Osteocyte (in vitro differentiated cells): ENCODE data around the gene OPN3. TPM values are rescaled to one million over a fixed set of nuclear protein-coding genes. Genes with fewer than 3 reads are reported as not detected.
A peak's percentile ranks its signal among the peaks of the same experiment; 100 is the strongest.

Experiments
- DNase-seq: peaks from one replicate; pipeline ENCODE4 v3.0.0; 2021; ENCODE audit warnings: mixed read lengths; ENCODE audit not compliant: unreplicated experiment; ENCODE audit errors: extremely low spot score
- H3K27ac Mint-ChIP-seq: one replicate; pipeline ENCODE4 v1.8.0; 2021; ENCODE audit warnings: mild to moderate bottlenecking, mixed read lengths; ENCODE audit not compliant: unreplicated experiment
- H3K27me3 Mint-ChIP-seq: one replicate; pipeline ENCODE4 v1.8.0; 2021; ENCODE audit warnings: mixed read lengths; ENCODE audit not compliant: unreplicated experiment
- H3K36me3 Mint-ChIP-seq: one replicate; pipeline ENCODE4 v1.8.0; 2021; ENCODE audit warnings: mixed read lengths; ENCODE audit not compliant: unreplicated experiment
- H3K4me1 Mint-ChIP-seq: one replicate; pipeline ENCODE4 v1.8.0; 2021; ENCODE audit warnings: mixed read lengths; ENCODE audit not compliant: unreplicated experiment
- H3K4me3 Mint-ChIP-seq: one replicate; pipeline ENCODE4 v1.8.0; 2021; ENCODE audit warnings: mild to moderate bottlenecking, moderate library complexity, mixed read lengths; ENCODE audit not compliant: unreplicated experiment
- H3K9me3 Mint-ChIP-seq: one replicate; pipeline ENCODE4 v1.8.0; 2021; ENCODE audit warnings: mixed read lengths; ENCODE audit not compliant: unreplicated experiment
- total RNA-seq: library from RNA; stranded (reverse); gene quantifications from 2 replicates; pipeline ENCODE4 v1.2.1, GENCODE V29; 2021
- TF ChIP-seq, protein P1 (sequence below): fragments of 200-600 bp; sonication (generic); IDR thresholded peaks from 2 replicates; pipeline ENCODE4 v1.5.0; 2021; ENCODE audit warnings: antibody characterized with exemption, mild to moderate bottlenecking, moderate library complexity

Gene OPN3
- total RNA-seq, 1 donor from 2014 or later, result 15.8 TPM

DNA sequence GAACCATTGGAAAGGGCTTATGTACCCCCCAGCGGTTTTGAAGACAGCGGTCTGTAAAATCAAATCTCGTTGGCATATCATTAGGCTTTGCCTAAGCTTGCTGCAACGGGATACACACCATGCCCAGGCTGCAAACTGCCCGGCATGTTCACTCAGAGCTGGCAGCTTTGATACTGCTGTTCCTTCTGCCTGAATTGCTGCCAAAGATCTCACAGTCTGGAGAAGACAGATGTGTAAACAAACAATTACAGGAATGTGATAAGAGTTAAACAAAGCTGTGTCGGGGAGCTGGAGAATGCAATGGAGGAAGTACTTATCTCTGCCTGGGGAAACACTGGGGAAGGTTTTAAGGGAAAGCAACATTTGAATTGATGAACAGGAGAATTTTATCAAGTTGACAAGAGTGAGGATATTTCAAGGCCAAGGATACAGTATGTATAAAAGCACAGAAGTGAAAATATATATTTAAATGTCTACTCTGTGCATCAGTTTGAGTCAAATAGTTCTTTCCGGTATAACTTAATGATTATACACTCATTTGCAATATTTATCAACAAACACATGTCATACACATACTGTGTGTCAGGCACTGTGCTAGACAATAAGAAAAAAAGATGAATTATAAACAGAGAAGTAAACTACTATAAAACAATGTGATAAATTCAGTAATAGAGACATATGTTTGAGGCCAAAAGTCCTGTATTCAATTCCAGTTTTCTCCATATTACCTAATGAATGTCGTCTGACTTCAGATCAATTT is 29.9 kb downstream of the OPN3 start:
- no peaks in the 10 kb centered on the region for H3K9me3 Mint-ChIP-seq
- TF ChIP-seq, protein P1, sequence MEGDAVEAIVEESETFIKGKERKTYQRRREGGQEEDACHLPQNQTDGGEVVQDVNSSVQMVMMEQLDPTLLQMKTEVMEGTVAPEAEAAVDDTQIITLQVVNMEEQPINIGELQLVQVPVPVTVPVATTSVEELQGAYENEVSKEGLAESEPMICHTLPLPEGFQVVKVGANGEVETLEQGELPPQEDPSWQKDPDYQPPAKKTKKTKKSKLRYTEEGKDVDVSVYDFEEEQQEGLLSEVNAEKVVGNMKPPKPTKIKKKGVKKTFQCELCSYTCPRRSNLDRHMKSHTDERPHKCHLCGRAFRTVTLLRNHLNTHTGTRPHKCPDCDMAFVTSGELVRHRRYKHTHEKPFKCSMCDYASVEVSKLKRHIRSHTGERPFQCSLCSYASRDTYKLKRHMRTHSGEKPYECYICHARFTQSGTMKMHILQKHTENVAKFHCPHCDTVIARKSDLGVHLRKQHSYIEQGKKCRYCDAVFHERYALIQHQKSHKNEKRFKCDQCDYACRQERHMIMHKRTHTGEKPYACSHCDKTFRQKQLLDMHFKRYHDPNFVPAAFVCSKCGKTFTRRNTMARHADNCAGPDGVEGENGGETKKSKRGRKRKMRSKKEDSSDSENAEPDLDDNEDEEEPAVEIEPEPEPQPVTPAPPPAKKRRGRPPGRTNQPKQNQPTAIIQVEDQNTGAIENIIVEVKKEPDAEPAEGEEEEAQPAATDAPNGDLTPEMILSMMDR, result no peak
- H3K36me3 Mint-ChIP-seq, result no peaks in the 10 kb centered on the region
- no peak overlapping the region for H3K4me3 Mint-ChIP-seq
- no peaks in the 10 kb centered on the region for H3K27me3 Mint-ChIP-seq
- DNase-seq, result no peak
- peaks cover 47% of the 10 kb centered on the region for H3K4me1 Mint-ChIP-seq
- H3K27ac Mint-ChIP-seq, result no peak overlapping the region

DNA sequence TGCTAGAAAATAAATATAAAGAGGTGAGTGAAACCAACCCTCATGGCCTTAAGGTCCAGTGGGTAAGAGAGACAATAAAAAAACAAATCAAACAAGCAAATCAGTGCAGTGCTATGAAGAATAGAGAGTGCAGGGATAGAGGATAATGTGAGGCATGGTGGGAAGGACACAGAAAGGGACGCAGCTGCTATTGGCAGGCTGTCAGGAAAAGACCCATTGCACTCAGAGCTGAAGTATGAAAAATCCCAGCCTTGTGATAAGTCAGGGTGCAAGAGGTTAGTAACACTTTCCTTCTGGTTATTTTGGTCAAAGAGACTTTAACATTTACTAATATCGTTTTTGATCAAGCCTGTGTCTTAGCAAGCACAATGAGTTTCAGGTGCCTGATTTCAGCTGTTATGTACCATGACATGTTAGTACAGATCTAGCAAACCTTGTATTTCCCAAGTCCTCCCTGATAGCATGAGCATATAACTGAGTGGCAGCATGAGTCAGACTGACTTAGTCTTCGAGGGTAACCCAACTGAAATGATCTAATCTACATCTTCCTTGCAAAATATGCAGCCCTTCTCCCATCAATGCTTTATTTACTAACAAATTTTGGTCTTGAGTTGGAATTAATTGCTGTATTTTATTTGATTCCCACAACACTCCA is 31.7 kb downstream of the OPN3 start:
- Mint-ChIP-seq H3K4me3 (no peak overlapping the region), H3K27ac (no peak overlapping the region), H3K4me1 (peaks cover 49% of the 10 kb centered on the region), H3K9me3 (no peaks in the 10 kb centered on the region), H3K27me3 (no peaks in the 10 kb centered on the region), H3K36me3 (no peaks in the 10 kb centered on the region)
- TF ChIP-seq, protein P1, result no peak
- no peak for DNase-seq

DNA sequence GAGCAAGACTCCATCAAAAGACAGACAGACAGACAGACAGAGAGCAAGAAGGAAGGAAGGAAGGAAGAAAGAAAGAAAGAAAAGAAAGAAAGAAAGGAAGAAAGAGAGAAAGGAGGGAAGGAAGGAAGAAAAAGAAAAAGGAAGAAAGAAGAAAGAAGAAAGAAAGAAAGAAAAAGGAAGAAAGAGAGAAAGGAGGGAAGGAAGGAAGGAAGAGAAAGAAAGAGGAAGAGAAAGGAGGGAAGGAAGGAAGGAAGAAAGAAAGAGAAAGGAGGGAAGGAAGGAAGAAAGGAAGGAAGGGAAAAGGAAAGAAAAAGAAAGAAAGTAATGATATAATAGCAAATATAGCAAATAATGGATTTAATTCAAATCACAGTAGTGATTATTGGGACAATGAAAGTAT is 32.7 kb downstream of the OPN3 start:
- H3K27ac Mint-ChIP-seq, result no peak overlapping the region
- no peaks in the 10 kb centered on the region for H3K27me3 Mint-ChIP-seq
- H3K36me3 Mint-ChIP-seq, result no peaks in the 10 kb centered on the region
- no peak overlapping the region for H3K4me3 Mint-ChIP-seq
- no peak for DNase-seq
- peaks cover 54% of the 10 kb centered on the region for H3K4me1 Mint-ChIP-seq
- TF ChIP-seq, protein P1, result no peak
- no peaks in the 10 kb centered on the region for H3K9me3 Mint-ChIP-seq

DNA sequence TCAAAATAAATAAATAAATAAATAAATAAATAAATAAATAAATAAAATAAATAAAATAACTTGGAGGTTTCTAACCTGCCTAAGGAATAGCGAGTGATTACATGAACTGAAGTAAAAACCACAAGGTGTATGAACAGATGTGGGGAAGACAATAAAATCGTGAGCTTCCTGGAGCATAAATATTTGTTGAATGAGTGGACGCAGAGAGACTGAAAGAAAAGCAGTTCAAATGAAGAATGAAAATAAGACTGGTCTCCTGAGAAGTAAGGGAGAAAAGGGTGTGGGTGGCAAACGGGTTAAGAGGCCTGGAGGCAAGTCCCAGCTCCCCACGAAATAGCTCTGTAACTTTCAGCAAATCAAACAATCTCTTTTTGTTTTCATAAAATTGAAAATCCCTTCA is 33.6 kb downstream of the OPN3 start:
- no peak for DNase-seq
- H3K27ac Mint-ChIP-seq, result peak overlapping the region; percentile 46
- peaks cover 55% of the 10 kb centered on the region for H3K4me1 Mint-ChIP-seq
- TF ChIP-seq, protein P1, result no peak
- no peaks in the 10 kb centered on the region for H3K36me3 Mint-ChIP-seq
- H3K4me3 Mint-ChIP-seq, result no peak overlapping the region
- H3K27me3 Mint-ChIP-seq, result no peaks in the 10 kb centered on the region
- no peaks in the 10 kb centered on the region for H3K9me3 Mint-ChIP-seq

DNA sequence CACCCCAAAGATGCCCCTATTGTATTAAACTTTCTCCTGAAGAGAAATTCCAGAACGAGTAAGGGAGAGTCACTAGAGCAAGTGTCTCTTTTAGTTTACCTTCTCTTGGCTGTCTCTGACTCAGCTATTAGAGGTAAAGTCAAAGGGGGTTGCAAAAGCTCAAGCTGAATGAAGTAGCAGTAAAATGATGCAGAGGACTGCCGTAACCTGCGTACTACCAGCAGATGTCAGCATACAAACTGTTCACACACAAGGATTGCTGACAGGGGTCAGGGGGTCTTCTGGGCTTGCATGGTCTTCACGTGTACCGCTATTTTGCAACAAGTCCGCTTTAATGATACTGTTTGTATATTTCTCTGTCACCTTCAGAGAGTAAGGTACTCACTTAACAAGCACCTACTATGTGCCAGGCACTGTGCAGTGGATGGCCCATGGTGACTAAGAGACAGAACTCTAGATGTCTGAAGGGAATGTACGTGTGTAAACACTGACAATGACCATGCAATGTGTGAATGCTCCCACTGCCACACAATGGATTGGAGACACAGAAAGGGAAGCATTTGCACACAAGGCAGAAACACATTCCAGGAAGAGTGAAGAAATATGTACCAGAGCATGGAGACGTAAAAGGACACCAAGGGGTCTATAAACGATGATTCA is 34.9 kb downstream of the OPN3 start:
- Mint-ChIP-seq H3K4me3 (no peak overlapping the region), H3K4me1 (peaks cover 61% of the 10 kb centered on the region), H3K27me3 (no peaks in the 10 kb centered on the region), H3K36me3 (no peaks in the 10 kb centered on the region), H3K27ac (peak overlapping the region; percentile 60), H3K9me3 (no peaks in the 10 kb centered on the region)
- TF ChIP-seq, protein P1, result peak; percentile 35
- DNase-seq, result no peak
